GM19328 (cell line): Measurements from ENCODE around the gene ABAT.

ENCODE experiments used
- ATAC-seq: cut with Tn5 transposase; IDR thresholded peaks from one replicate; pipeline ENCODE4 v1.9.1; 2021; ENCODE audit warnings: mild to moderate bottlenecking, moderate library complexity; ENCODE audit not compliant: unreplicated experiment

The ABAT gene

DNA sequence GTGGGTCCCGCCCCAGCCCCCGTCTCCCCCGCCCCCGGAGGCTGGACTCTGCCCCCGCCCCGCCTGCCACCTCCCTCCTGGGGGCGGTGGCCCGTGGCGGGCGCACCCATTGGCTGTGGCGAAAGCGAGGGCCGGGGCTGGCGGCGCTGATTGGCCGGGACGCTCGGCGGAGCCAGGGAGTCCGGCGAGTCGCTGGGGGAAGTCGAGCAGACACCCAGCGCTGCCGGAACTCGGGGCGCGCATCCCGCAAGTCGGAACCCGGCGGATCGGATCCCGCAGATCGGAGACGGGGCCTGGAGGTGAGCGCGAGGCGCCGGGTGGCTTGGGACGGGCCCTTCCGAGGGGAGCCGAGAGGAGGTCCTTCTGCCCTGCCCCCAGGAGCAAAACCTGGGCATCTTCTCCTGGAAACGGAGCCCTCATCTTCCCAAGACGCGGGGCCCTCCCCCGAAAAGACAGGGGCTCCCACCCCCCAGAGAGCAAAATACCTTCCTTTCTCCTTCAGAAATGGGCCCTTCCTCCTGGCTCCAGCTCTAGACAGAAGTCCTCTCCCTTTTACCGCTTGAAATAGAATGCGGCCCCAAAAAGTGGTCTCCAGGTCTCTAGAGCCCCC, at the start of gene ABAT:
TSS of gene ABAT (plus strand) at position 205 of the 610 bp plus-strand sequence. CDS start 61,123 bp downstream, outside the sequence.
- peak; percentile 100 for ATAC-seq

DNA sequence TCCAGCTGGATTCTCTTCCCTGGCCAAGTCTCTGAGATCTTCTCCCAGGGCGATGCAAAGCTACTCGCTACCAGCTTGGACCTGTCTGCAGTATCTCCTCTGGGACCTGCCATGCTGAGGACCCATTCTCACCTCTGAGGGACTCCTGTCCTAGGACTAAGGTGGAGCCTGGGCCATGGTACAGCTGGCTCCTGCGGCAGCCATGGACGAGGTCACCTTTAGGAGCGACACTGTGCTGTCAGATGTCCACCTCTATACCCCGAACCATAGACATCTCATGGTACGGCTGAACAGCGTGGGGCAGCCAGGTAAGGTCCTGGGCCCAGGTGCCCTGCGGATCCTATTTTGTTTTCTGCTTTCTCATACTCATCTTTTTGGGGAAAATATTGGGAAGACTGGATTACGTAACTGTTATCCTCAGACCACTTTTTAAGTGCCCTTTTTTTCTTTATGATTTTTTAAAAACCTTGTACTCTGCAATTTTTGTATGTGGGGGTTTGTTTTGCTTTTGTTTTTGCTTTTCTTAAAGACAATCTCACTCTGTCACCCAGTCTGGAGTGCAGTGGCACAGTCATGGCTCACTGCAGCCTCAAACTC, 48.8 kb upstream of the ABAT start:
- ATAC-seq, result no peak

DNA sequence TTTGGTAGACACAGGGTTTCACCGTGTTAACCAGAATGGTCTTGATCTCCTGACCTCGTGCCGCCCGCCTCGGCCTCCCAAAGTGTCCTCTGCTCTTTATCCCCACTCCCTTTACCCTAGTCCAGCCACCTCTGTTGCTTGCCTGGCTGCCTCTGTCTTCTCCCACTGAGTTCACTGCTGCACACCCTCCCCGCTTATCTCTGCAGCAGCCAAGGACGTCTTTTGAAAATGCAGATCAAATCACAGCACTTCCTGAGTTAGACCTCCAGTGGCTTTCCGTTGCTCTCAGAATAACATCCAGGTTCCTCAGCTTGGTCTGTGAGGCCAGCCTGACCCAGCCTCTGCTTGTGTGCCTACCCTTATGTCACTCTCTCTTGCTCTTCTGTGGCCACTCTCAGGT, 47.5 kb upstream of the ABAT start:
- no peak for ATAC-seq

DNA sequence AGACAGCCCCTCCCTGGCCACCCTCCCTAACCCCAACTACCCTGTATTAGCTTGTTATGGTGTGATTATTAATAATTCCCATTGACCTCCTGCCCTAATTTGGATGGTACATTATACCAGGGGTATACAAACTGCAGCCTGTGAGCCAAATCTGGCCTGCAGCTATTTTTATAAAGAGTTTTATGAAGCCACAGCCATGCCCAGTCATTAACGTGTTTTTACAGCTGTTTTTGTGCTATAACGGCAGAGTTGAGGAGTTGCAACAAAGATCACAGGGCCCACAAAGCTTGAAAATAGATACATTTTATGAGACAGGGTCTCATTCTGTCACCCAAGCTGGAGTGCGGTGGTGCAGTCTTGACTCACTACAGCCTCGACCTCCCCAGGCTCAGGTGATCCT, 47.0 kb upstream of the ABAT start:
- no peak for ATAC-seq

DNA sequence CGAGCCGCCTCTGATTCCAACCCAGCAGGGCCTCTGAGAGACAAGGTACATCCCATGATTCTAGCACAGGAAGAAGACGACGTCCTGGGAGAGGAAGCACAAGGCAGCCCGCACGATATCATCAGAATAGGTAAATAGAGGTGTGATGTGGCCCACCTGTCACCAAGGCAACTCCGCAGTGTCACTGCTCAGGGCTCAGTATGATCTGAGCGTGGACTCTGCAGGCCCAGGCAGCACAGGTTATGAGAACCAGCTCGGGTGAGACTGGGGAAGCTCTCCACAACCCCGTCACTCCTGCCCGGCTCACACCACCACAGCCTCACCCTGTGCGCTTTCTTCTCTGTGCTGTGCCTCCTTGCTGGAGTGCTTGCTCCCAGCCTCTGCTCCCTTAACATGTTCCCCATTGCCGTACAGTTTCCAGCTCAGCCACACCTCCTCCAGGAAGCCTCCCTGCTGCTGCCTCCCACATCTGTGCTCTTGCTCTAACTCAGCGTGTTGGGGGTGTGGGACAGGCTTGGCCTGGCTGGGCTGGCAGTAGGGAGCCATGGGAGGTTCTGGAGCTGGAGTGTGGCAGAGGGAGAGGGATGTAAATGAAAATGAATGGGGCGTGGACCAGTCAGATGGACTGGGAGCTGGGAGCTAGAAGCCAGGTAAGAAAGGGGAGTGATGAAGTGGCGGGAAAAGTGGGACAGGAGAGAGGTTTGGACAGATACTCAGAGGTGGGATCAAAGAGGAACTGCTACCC, 45.3 kb upstream of the ABAT start:
- ATAC-seq, result no peak

DNA sequence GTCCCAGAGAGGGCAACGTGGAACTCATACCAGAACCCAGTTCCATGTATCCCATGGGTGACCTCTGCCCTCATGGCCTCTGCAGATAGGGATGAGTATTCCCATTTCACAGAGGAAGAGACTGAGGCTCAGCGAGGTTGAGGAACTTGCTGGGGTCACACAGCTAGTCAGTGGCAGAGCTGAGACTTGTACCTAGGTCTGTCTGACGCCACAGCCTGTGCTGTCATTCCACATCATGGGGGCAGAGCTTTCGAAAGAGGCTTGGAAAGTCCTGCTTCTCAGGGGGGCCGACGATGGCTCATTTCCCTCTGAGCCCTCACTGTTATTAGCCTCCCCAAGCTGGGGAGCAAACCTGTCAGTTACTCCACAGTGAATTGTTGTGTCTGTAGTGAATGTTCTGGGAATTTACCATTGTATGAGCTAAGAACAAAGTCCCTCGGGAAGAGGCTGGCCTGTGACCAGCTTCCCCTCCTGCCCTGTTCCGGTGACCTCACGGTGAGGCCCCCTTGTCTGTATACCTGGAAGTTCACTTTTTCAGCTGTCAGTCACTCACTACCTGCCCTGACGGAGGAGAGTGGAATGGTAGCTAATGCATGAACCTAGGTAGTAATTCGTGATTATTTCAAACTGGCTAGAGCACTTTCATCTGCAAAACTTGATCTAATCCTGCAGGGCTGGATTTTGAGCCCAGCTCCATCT, 44.0 kb upstream of the ABAT start:
- ATAC-seq, result no peak

DNA sequence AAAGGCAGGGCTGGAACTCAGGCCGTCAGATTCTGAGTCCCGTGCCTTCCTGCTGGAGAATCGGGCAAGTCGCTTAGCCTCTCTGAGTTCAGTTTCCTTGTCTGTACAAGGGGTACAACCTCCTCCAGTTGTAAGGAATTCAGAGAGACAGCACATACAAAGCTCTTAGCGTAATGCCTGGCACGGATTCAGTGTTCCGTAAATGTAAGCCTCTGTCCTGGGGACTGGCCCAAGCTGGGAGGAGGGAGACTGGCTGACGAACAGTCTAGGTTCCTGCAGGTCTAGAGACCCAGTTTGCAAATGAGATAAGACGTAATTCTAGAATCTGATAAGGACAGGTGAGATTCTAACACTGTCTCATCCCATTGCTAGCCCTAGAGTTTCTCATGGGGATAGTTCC, 43.0 kb upstream of the ABAT start:
- no peak for ATAC-seq

DNA sequence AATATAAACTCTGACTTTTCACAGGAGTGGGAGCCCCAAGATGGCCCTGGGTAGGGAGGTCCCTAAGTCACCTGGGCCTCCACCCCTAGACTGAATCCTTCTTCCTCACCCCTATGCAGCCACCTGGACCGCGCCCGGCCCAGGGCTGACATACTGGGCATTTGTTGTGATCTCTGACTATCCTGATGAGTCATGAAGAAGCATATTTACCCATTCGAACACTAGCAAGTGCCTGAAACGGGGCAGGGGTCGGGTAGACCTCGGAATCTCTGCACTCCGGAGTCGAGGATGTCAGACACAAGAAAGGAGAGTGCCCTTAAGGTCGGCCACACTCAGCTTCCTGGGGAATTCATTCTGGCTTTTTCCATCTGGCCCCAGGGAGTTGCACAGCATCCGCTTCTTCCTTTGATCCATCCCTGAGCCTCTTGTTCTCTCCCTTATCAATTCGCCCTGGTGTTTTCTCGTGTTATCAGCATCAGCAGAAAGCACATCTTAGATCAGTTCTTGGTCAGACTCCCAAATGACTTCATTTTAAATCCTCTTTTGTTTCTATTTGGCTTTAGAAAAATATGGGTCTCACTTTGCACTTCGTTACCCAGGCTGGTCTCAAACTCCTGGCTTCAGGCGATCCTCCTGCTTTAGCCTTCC, 42.5 kb upstream of the ABAT start:
- no peak for ATAC-seq

DNA sequence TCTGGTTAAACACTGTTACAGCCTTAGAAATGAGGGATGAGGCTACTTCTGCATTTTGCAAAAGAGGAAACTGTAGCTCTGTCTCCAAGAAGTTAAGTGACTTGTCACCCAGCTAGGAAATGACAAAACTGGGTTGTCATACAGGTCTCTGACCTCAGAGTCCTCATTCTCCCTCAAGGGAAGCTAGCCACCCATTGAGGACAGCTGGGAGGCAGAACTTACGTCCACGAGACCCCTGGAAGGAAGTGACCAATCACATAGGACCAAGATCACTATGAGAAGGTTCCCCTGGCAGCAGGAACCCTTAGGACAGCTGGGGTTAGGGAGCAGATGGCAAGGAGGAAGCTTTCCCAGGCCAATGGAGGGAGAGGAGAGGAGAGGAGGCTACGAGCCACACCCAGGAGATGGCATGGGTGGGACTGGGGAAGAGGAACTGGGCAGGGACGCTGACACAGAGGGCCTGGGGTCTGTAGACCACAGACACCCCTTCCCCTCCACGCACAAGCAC, 41.7 kb upstream of the ABAT start:
- ATAC-seq, result no peak

DNA sequence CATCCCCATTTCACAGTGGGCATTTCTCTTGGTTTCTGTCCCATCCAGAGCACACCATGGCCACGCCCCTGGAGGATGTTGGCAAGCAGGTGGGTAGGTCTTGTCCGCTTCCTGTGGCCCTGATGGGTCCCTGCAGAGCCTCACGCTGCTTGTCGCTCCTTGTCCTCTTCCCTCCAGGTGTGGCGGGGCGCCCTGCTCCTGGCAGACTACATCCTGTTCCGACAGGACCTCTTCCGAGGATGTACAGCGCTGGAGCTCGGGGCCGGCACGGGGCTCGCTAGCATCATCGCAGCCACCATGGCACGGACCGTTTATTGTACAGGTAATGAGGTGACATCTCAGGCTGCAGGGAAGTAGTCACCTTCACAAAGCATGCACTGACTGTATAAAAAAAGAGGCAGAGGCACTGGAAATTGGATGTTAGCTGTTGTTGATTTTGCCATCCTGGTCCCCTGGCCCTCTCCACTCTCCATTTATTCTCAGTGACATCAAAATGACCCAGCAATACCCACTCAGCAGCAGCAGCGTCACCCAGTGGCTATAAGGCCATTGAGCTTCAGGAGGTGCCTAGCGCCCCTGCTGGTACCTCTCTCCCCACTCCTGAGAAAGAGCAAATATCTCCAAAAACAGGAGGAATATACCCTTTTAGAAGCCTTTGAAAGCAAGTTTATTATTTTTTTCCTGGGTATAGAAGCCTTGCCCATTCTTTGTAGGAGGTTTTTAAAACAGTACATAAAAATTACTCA, 39.3 kb upstream of the ABAT start:
- no peak for ATAC-seq

DNA sequence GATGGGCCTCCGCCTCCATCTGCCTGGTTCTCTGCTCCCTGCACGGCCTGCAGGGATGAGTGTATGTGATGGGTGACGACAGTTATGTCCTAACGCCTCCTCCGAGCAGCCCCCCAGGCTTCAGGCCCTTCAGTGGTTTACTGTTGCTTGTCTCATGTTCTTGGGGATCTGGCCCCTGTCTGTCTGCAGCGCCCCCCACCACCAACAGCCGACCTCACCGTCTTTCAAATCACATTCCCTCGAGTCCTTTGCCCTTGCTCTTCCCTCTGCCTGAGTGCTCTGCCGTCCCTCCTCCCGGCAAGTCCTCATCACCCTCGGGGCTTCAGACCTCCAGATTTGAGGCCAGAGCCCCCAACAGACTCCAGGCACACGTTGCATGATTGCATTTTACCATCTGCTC, 34.7 kb upstream of the ABAT start:
- ATAC-seq, result no peak

DNA sequence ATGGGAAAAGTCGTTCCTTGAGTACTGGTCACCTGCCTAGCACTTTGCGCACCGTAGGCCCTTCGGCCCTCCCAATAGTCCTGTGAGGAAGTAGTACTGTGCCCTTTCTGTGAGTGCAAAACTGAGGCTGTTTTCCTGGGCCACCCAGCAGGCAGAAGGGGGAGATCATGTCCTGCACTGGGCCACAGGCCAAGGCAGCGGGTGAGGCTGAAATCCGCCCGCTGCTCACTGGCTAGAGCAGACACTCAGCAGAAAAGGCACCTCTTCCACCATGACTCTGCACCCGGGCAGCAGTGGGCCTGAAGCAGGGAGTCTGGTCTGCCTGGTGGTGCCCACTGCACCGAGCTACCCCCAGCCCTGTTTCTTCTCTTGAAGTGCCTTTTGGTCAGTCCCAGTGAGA, 32.7 kb upstream of the ABAT start:
- ATAC-seq, result no peak

DNA sequence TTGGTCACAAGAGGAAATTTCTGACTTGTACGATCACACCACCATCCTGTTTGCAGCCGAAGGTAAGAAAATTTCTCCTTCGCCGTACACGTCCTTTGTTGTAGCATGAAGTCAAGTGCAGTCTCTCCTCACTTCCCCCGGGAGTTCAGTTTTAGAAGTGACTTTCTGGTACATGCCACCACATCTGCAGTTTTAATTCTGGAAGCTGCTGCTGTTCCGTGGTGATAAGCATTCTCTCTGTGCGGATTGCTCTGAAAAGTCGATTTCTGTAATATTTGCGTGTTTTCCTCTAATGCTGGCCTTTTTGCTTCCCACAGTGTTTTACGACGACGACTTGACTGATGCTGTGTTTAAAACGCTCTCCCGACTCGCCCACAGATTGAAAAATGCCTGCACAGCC, 32.3 kb upstream of the ABAT start:
- no peak for ATAC-seq

DNA sequence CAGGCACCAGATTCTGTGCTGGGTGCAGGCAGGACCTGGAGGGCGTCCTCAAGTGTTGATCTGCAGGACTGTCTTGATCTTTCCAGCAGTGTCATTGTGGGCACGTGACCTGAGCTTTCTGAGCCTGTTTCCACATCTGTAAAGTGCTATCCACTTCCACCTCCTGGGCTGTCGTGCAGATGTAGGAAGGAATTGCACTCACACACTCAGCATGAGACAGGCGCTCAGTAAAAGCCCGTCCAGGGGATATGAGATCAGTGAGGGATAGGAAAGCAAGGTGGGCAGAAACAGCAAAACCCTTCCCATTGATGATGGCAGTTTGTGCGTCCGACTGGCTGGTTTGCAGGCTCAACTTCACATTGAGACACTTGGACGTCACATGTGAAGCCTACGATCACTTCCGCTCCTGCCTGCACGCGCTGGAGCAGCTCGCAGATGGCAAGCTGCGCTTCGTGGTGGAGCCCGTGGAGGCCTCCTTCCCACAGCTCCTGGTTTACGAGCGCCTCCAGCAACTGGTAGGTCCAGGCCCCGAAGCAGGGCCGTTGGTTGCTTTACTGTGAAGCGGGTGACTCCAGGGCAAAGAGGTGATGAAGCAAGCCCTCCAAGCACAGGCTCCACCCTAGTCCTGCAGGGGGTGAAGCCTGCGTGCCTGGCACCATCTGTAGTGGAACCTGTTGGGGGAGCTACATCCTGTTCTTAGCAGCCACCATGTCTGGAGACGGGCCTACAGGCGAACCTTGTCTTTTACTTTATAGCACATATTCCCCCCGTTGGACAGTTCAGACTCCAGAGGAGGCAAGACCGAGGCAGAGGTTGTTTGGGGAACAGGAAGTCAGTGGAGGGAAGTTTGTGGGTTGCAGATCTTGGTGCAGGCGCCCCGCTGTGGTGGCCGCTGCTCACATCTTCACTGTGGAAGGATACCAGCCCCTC, 29.9 kb upstream of the ABAT start:
- ATAC-seq, result no peak

DNA sequence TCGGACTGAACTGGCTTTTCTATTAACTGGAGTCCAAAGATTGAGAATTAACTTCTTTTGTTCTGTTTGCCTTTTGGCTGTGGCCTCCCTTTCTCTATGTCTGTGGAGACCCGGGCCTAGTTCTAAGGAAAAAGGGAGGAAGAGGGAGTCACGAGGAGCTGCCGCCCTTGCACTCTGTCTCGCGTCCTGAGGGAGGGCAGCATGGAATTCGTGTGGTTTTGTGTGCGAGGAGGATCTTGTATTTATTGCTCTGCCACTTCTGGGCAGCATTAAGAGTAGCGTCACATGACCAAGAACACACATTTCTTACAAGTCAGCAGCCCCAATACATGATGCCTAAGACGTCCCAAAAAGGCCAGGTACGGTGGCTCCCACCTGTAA, 29.3 kb upstream of the ABAT start:
- no peak for ATAC-seq

DNA sequence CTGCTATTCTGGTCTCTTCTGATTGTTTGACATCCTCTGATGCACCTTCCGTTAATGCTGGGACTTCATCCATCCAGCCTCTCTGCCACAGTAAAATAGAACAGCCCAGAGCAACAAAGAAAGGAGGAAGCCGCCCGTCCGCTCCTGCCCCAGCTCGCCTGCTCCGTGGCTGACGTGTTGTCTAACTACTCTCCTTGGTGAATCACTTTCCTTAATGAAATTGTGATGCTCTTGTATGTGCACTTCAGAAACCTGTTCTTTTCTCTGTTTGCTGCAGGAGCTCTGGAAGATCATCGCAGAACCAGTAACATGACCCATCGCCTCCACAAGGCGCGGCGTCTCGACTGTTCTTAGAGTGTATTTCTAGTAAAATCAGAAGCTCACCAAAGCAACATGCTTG, 28.6 kb upstream of the ABAT start:
- no peak for ATAC-seq

DNA sequence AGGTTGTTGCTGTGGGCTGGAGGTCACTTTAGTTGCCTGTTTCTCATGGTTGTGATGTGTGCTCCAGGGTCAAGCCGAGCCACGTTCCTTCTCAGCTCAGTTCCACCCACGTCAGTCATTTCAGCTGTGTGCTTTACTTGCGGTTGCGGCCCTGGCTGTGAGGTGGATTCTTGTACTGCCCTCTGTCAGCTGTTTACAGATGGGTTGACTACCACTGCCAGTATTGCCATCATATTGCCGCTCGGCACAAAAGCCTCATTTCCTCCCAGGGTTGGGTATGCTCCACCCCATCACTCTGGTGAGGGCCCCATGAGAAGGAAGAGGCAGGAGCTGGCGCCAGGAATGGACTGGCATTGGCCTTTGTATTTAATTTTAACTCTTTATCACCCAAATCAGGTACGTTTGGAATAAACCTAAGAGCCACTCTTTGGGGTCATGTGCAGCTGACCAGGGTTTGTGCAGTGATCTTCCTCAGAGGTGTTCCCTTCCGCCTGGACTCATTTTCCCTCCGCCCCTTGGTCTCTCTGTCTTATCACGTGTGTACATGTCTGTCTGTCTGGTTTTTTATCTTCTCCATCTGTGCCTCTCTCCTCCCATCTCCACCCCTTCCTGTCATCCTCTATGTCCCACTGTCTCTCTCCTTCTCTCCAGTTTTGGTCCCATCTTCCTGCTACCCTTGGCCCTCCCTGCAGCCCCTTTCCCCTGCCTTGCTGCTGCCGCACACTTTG, 27.9 kb upstream of the ABAT start:
- no peak for ATAC-seq

DNA sequence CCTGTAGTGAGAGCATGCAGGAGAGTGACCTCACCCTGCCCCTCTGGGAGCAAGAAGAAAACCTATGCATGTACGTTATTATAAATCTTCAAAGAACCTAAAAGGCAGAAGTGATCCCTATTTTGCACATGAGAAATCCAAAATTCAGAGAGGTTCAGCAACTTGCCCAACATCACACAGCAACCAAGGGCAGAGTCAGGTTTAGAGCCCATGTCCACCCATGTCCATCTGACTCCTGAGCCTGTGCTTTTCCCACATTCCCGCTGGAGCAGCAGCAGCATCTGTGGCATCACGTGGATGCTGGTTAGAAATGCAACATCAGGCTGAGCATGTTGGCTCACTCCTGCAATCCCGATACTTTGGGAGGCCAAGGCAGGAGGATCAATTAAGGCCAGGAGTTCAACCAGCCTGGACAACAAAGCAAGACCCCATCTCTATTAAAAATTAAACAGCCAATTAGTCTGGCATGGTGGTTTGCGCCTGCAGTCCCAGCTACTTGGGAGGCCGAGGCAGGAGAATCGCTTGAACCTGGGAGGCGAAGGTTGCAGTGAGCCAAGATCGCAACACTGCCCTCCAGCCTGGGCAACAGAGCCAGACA, 26.6 kb upstream of the ABAT start:
- ATAC-seq, result no peak
